Stimulated activated CD8-positive, alpha-beta memory T cell treated with anti-CD3 and anti-CD28 coated beads, Interleukin-4, amount 100 ng/mL, for 48 hours (primary cell): ENCODE results near the gene COP1.
"Not testable (repeated sequence)": the region's sequence is repeated elsewhere in the genome, so short reads cannot be mapped to it uniquely, and the experiment has no call there.

Experiments used
- DNase-seq: peaks from one replicate; pipeline ENCODE4 v3.0.0-alpha.2; 2020

The COP1 gene

GRCh38 chr1:176032040-176032645 is 174.9 kb downstream of the COP1 start:
- DNase-seq: no peak

- no peak for DNase-seq
Measured at GRCh38 chr1:176029609-176030008, 177.5 kb downstream of the COP1 start.

- no peak for DNase-seq
Measured at GRCh38 chr1:176029155-176029554, 177.9 kb downstream of the COP1 start.

- peak; percentile 25 for DNase-seq
Measured at GRCh38 chr1:176027934-176028333, 179.2 kb downstream of the COP1 start.

- no peak for DNase-seq
Measured at GRCh38 chr1:176022574-176022973, 184.5 kb downstream of the COP1 start.

- DNase-seq: no peak
Measured at GRCh38 chr1:176017722-176018121, 189.4 kb downstream of the COP1 start.

- DNase-seq: no peak
Measured at GRCh38 chr1:176009951-176010350, 197.1 kb downstream of the COP1 start.

- not testable (repeated sequence) for DNase-seq
Measured at GRCh38 chr1:176007756-176008389, 199.2 kb downstream of the COP1 start.

GRCh38 chr1:175994660-175995059 is 212.4 kb downstream of the COP1 start:
- not testable (repeated sequence) for DNase-seq

GRCh38 chr1:175992825-175993224 is 214.3 kb downstream of the COP1 start:
- not testable (repeated sequence) for DNase-seq

GRCh38 chr1:175992202-175992601 is 214.9 kb downstream of the COP1 start:
- DNase-seq: not testable (repeated sequence)

GRCh38 chr1:175984813-175985212 is 222.3 kb downstream of the COP1 start:
- no peak for DNase-seq

GRCh38 chr1:175984057-175984812 is 222.9 kb downstream of the COP1 start:
- no peak for DNase-seq

GRCh38 chr1:175983363-175983762 is 223.7 kb downstream of the COP1 start:
- not testable (repeated sequence) for DNase-seq

- no peak for DNase-seq
Measured at GRCh38 chr1:175981128-175981527, 226.0 kb downstream of the COP1 start.

GRCh38 chr1:175978926-175979325 is 228.2 kb downstream of the COP1 start:
- DNase-seq: no peak

GRCh38 chr1:175978476-175978875 is 228.6 kb downstream of the COP1 start:
- DNase-seq: no peak

- DNase-seq: no peak
Measured at GRCh38 chr1:175976865-175977642, 230.0 kb downstream of the COP1 start.

GRCh38 chr1:175969231-175969630 is 237.9 kb downstream of the COP1 start:
- no peak for DNase-seq

- DNase-seq: no peak
Measured at GRCh38 chr1:175968486-175969172, 238.5 kb downstream of the COP1 start.

- no peak for DNase-seq
Measured at GRCh38 chr1:175963740-175964139, 243.3 kb downstream of the COP1 start.

- no peak for DNase-seq
Measured at GRCh38 chr1:175960169-175960568, 246.9 kb downstream of the COP1 start.

- no peak for DNase-seq
Measured at GRCh38 chr1:175951627-175952026, 255.5 kb downstream of the COP1 start.
